ENCODE results near the gene ARHGAP6. TPM values are rescaled to one million over a fixed set of nuclear protein-coding genes. Genes with fewer than 3 reads are reported as not detected.
"Not testable (repeated sequence)": the region's sequence is repeated elsewhere in the genome, so short reads cannot be mapped to it uniquely, and the experiment has no call there.

The ARHGAP6 gene
- total RNA-seq, 4 donors from 2014 or later: 17.2 to 47.0 (median 21.6) TPM

GRCh38 chrX:11509786-11510185 is 155.9 kb downstream of the ARHGAP6 start:
- Histone ChIP-seq H3K27ac (no peak overlapping the region), H3K4me1 (no peaks in the 10 kb centered on the region), H3K9me3 (peaks cover 0 to 3% of the 10 kb centered on the region in 2 donors), H3K4me3 (no peak overlapping the region), H3K27me3 (no peaks in the 10 kb centered on the region), H3K36me3 (no peaks in the 10 kb centered on the region)
- intact Hi-C loops (cut with DNase I; ENCODE audit: low total_unique reads): no loop called here
- no peak for DNase-seq
- TF ChIP-seq CTCF (IDR thresholded peaks at IDR 0.05) (no peak), POLR2A (IDR thresholded peaks at IDR 0.05) (no peak)

GRCh38 chrX:11504234-11504633 is 161.5 kb downstream of the ARHGAP6 start:
- no peak for TF ChIP-seq CTCF (IDR thresholded peaks at IDR 0.05)
- no peak for TF ChIP-seq POLR2A (IDR thresholded peaks at IDR 0.05)
- intact Hi-C loops (cut with DNase I; ENCODE audit: low total_unique reads): no loop called here
- H3K36me3 ChIP-seq: no peaks in the 10 kb centered on the region
- H3K27me3 ChIP-seq: no peaks in the 10 kb centered on the region
- H3K9me3 ChIP-seq: no peaks in the 10 kb centered on the region
- no peak for DNase-seq
- no peak overlapping the region for H3K27ac ChIP-seq
- H3K4me3 ChIP-seq: no peak overlapping the region
- H3K4me1 ChIP-seq: no peaks in the 10 kb centered on the region

- intact Hi-C loops (cut with DNase I; ENCODE audit: low total_unique reads): no loop called here
- H3K27me3 ChIP-seq: no peaks in the 10 kb centered on the region
- H3K9me3 ChIP-seq: no peaks in the 10 kb centered on the region
- no peaks in the 10 kb centered on the region for H3K4me1 ChIP-seq
- no peaks in the 10 kb centered on the region for H3K36me3 ChIP-seq
- peak overlapping the region; percentile 6 to 57 for H3K27ac ChIP-seq
- no peak overlapping the region for H3K4me3 ChIP-seq
- DNase-seq: no peak
- TF ChIP-seq CTCF (IDR thresholded peaks at IDR 0.05) (no peak), POLR2A (IDR thresholded peaks at IDR 0.05) (no peak)
Observed at GRCh38 chrX:11499076-11500044, 166.4 kb downstream of the ARHGAP6 start.

GRCh38 chrX:11491375-11491774 is 174.3 kb downstream of the ARHGAP6 start:
- DNase-seq; H3K27me3 ChIP-seq; H3K27ac ChIP-seq; H3K4me3 ChIP-seq; H3K36me3 ChIP-seq; H3K9me3 ChIP-seq; intact Hi-C loops (cut with DNase I; ENCODE audit: low total_unique reads); H3K4me1 ChIP-seq: not testable (repeated sequence)

- no peak for TF ChIP-seq CTCF (IDR thresholded peaks at IDR 0.05)
- no peak for TF ChIP-seq POLR2A (IDR thresholded peaks at IDR 0.05)
- no peak overlapping the region for H3K27ac ChIP-seq
Observed at GRCh38 chrX:11484290-11484689, 181.4 kb downstream of the ARHGAP6 start.

More at GRCh38 chrX:11484290-11484689, 181.4 kb downstream of the ARHGAP6 start:
- Histone ChIP-seq H3K36me3 (no peaks in the 10 kb centered on the region), H3K4me3 (no peak overlapping the region), H3K27me3 (no peaks in the 10 kb centered on the region), H3K9me3 (no peaks in the 10 kb centered on the region), H3K4me1 (no peaks in the 10 kb centered on the region)
- no peak for DNase-seq
- intact Hi-C loops (cut with DNase I; ENCODE audit: low total_unique reads): no loop called here

All from uterus (tissue), 4 donors.